ENCODE measurements around the gene CTF1.

DNA sequence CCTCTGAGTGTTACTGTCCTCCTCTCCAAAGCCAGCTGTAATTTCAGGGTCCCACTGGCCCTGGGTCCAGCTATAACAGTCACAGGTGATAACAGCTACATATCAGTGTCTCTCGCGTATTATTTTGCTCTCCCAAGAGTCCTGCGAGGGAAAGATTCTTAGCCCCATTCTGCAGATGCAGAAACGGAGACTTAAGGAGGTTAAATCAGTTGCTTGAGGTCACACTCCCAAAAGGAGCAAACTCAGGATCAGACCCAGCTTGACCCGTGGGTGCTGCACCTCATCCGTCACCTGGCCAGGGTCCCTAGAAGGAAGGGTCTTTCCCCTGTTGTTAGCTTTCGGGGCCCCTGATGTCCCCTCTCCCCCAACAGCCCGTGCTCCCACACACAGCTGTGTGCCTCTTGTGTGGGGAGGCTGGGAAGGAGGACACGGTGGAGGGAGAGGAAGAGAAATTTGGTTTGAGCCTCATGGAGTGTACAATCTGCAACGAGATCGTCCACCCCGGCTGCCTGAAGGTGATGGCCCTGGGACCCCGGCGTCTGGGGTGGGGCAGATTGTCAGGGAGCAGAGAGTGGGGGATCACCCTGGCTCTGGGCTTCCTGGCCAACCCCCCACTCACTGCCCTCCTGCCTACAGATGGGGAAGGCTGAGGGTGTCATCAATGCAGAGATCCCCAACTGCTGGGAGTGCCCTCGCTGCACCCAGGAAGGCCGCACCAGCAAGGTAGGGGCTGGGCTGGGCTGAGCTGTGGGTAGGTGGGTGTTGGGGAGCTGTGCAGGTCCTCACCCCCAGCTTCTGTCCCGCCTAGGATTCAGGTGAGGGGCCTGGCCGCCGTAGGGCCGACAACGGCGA lies 30.7 kb downstream of the CTF1 start:
- TF ChIP-seq, protein P1, sequence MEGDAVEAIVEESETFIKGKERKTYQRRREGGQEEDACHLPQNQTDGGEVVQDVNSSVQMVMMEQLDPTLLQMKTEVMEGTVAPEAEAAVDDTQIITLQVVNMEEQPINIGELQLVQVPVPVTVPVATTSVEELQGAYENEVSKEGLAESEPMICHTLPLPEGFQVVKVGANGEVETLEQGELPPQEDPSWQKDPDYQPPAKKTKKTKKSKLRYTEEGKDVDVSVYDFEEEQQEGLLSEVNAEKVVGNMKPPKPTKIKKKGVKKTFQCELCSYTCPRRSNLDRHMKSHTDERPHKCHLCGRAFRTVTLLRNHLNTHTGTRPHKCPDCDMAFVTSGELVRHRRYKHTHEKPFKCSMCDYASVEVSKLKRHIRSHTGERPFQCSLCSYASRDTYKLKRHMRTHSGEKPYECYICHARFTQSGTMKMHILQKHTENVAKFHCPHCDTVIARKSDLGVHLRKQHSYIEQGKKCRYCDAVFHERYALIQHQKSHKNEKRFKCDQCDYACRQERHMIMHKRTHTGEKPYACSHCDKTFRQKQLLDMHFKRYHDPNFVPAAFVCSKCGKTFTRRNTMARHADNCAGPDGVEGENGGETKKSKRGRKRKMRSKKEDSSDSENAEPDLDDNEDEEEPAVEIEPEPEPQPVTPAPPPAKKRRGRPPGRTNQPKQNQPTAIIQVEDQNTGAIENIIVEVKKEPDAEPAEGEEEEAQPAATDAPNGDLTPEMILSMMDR (IDR thresholded peaks at IDR 0.05): no peak
- no peak for TF ChIP-seq POLR2A (IDR thresholded peaks at IDR 0.05)

All from lower leg skin (tissue), 3 donors.